HL-60/S4 (cell line): ENCODE results near the gene DFFB.

Source experiments
- in situ Hi-C: fragments of 300-500 bp; cut with MboI; formaldehyde crosslinking; loops from 2 replicates; pipeline ENCODE4 v1.14.3; 2022; ENCODE audit warnings: low sequenced_read_pairs

The DFFB gene

GRCh38 chr1:3828391-3828790, 28.9 kb upstream of the DFFB start:
- in situ Hi-C loops = no loop called here

GRCh38 chr1:3831689-3832088, 25.6 kb upstream of the DFFB start:
- in situ Hi-C loops = no loop called here

GRCh38 chr1:3834701-3835100, 22.6 kb upstream of the DFFB start:
- in situ Hi-C loops = no loop called here

GRCh38 chr1:3836421-3836820, 20.9 kb upstream of the DFFB start:
- in situ Hi-C loops = no loop called here

GRCh38 chr1:3837200-3837599, 20.1 kb upstream of the DFFB start:
- in situ Hi-C loops = no loop called here

- in situ Hi-C loops = no loop called here
These were observed 19.6 kb upstream of the DFFB start for GRCh38 chr1:3837685-3838084.

- in situ Hi-C loops = no loop called here
These were observed 18.5 kb upstream of the DFFB start for GRCh38 chr1:3838788-3839187.

GRCh38 chr1:3841491-3841890, 15.8 kb upstream of the DFFB start:
- in situ Hi-C loops = no loop called here

GRCh38 chr1:3842912-3843311, 14.4 kb upstream of the DFFB start:
- in situ Hi-C loops = no loop called here

GRCh38 chr1:3846541-3846940, 10.7 kb upstream of the DFFB start:
- in situ Hi-C loops = no loop called here

- in situ Hi-C loops = no loop called here
These were observed 10.2 kb upstream of the DFFB start for GRCh38 chr1:3847081-3847480.

GRCh38 chr1:3850857-3851256, 6.4 kb upstream of the DFFB start:
- in situ Hi-C loops = no loop called here

GRCh38 chr1:3851292-3851691, 6.0 kb upstream of the DFFB start:
- in situ Hi-C loops = no loop called here

- in situ Hi-C loops = no loop called here
These were observed 5.2 kb upstream of the DFFB start for GRCh38 chr1:3852091-3852490.

- in situ Hi-C loops = no loop called here
These were observed 4.4 kb upstream of the DFFB start for GRCh38 chr1:3852711-3853485.

- in situ Hi-C loops = no loop called here
These were observed 484 bp downstream of the DFFB start for GRCh38 chr1:3857791-3858129.

- in situ Hi-C loops = no loop called here
These were observed 1.1 kb downstream of the DFFB start for GRCh38 chr1:3858231-3858981.

- in situ Hi-C loops = no loop called here
These were observed 6.1 kb downstream of the DFFB start for GRCh38 chr1:3863231-3863935.

- in situ Hi-C loops = no loop called here
These were observed 7.6 kb downstream of the DFFB start for GRCh38 chr1:3864884-3865283.

- in situ Hi-C loops = no loop called here
These were observed 8.4 kb downstream of the DFFB start for GRCh38 chr1:3865606-3866160.

GRCh38 chr1:3868464-3869006, 11.3 kb downstream of the DFFB start:
- in situ Hi-C loops = no loop called here
